HL-60/S4 treated with phorbol 12-myristate 13-acetate at 8.2 ng/mL for 4 days and 3 days (cell line): Measurements from ENCODE around the gene BMF.
"Not testable (repeated sequence)": the region's sequence is repeated elsewhere in the genome, so short reads cannot be mapped to it uniquely, and the experiment has no call there.

ENCODE experiments used
- in situ Hi-C: fragments of 300-500 bp; cut with MboI; formaldehyde crosslinking; loops from 2 replicates; pipeline ENCODE4 v1.15.0; 2022; ENCODE audit warnings: low sequenced_read_pairs

Gene BMF

DNA sequence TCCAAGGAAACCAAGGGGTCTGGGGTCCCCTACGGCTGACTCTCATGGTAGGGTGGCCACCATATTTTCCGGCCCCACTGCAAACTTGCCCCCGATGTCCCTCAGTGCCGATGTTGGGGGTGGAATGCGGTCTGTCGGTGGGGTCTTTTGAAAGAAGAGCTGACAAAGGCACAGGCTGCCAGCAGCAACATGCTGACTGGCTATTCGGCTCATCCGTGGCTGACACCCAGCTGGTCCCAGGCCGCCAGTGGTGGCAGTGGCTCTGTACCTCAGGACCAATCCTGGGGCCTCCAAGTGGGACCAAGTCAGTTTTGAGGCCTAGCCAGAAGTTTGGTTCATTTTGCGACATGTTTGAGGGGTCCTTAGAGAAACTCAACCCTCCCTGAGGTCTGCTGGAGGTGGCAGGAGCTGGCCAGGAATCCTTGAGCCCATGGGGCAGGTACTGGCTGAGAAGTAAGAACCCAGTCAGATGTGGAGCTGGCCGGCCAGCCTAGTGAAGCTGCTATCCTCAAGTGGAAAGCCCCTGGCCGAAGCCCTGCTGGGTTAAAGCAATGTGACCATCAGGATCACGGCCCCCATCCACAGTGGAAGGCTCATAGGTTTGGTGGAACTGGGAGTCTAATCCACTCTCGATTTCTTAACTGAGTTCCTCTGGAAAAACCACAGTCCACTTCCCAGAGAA, 17.8 kb downstream of the BMF start:
- in situ Hi-C loops, result no loop called here

DNA sequence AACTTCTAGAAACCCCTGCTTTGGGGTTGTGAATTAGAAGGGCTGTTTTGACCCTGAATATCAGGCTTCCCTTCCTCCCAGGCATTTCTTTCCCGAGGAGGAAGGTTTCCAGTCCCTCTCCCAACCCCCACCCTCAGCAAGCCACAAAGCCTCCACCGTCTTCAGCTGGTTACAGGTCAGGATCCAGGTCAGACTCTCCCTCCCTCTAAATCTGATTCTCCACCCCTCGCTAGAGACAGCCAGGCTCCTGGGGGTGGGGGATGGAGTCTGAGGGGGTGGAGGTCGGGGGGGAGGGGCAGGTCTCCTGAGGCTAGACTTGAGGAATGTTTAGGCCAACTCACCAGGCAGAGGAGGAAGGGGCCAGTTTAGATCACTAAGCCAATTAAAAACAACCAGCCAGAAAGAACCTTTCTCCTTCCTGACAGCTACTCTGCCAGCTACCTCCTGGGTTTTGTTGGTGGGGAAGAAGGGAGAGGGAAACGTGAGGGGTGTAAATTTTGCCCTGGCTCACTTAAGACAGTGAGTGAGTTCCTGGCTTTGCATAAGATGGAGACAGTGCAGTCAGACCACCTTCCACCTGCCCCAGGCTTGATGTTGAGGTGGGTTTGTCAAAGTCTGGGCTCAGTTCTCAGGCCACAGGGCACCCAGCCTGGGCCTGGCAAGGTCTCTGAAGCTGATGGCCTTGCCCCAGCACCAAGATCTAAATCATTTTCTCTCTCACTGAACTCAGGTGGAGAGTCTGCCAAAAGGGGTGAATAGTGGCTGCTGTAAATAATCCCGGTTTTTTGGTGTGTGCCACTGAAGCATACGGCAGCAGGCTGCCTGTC, 19.5 kb downstream of the BMF start:
- in situ Hi-C loops, result no loop called here

DNA sequence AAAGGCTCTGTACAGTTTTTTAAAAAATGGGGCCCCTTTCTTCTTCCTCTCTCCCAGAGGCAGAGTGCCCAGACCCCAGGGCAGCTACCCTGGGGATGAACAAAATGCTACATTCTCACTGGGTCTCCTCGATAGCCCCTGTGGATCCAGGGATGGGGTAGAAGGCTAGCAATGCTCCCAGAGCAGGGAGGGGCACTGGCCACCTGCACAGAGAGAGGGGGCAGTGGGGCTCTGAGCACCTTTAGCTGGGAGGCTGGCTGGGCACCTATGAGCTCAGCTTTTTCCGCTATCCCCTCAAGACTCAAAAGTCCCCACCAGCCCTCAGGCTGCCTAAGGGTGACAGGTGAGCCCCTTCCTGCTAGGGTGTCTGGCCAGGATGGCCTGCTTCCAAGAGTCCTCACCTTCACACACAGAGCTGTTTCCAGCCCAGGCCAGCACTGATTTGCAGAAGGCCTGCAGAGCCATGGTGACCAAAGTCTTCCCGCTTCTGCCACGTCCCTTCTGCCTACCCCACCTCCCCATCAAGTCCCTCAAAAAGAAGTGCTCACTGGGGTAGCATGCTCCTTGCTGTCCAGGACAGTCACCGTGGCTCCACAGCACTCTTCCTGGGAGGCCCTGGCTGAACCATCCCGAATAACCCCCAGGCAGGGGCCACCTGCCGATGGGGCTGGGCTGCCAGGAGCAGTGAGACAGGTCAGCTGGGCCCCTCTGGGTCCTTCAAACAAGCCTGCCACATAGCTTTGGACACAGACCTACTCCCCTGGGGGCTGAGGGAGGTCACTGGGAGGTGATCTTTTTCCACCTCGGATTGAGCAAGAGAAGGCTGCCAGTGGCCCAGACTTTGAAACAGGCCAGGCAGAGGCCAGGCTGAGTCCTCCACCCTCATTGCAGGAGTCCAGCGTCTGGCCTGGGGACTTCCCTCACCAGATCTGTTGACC, 20.4 kb downstream of the BMF start:
- in situ Hi-C loops, result no loop called here

DNA sequence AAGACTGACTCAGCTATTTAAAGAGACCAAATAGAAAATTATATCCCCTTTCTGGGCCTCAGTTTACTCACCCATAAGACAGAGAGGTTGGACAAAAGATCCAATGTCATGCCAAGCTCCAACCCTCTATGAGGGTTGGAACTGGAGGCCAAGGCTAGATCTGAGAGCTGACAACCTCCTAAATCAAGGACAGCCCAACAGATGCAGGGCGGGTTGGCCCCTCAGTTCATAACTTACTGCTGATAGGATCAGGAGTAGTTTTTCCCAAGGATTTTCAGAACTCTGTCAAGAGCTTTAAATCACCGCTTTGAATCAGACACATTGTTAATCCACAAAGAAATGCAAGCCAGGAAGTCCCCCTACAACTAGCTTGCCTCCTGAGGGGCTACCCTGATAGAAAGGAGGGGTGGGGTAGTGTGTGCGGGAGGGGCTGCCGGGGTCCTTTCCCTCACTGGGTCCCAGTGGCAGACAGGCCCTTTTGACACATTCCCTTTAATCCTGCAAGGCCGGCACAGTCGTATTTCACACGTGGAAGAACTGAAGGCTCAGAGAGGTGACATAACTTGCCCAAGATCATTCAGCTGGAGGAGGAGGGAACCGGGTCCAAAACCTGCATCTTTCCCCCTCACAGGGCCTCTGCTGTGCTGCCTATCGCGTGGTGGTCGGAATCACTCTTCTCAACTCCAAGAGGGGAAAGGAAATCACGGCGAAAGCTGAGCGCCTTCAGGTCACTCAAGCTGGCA, 21.4 kb downstream of the BMF start:
- in situ Hi-C loops, result no loop called here

DNA sequence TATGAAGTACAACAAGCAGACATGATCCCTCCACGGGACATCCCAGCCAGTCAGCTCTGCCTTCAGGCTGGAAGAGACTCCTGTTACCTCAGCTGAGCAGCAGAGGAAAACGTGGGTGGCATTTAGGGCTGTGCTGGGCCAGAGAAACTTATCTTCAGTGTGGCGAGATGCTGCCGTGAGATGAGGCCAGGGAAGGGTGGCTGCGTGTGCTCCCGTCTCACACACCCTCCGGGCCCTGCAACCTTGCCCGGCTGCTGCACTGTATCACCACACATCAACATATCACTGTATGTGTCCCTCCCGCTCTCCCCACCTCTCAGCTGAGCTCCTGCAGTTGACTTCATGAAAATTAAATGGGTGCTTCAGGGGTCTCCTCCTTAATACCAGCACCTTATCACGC, 23.4 kb downstream of the BMF start:
- in situ Hi-C loops, result no loop called here

DNA sequence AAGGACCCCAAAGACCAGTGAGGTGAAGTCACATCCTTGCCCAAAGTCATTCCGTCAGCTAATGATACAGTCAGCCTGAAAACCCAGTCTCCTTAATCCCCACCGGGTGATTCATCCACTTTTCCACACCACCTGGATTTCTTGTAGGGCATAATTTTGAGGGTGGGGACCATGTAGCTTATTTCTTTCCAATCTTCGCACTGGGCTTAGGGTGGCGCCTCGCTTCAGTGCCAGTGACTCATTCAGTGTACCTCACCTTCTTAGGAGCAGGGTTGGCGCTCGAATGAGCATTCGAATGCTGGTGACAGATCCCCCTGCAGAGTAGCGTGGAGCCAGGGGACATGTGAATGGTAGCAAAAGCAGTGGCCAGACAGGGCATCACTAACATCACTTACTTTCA, 24.0 kb downstream of the BMF start:
- in situ Hi-C loops, result no loop called here

DNA sequence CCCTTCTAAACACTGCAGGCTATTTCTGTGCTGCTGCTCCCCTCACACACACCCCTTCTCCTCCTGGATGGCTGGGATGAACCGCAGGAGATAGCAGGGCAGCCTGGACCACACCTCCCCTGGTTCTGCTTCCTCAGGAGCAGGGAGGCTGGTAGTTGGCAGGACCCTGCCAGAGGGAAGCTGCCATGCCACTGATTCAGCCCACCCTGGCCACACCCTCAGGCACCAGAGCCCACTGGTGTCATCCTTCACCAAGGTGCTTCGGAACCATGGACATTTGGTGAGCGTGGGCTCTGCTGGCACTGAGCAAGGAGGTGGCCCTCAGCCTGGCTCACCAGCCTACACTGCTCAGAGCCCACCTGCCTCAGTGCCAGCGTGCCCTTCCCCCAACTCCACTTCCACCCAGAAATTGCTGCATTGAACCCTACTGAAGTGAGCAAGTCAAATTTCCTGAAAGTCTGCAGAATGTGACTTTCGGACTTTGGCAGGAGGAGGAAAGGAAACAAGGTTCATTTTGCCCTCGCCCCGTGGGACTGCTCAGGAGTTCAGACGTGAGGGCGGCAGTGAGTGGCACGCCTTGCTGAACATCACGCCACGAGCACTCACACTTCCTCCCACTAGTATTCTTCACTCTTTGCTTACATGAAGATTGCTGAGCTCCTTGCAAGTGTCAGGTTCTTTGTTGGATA, 26.3 kb downstream of the BMF start:
- in situ Hi-C loops, result no loop called here

DNA sequence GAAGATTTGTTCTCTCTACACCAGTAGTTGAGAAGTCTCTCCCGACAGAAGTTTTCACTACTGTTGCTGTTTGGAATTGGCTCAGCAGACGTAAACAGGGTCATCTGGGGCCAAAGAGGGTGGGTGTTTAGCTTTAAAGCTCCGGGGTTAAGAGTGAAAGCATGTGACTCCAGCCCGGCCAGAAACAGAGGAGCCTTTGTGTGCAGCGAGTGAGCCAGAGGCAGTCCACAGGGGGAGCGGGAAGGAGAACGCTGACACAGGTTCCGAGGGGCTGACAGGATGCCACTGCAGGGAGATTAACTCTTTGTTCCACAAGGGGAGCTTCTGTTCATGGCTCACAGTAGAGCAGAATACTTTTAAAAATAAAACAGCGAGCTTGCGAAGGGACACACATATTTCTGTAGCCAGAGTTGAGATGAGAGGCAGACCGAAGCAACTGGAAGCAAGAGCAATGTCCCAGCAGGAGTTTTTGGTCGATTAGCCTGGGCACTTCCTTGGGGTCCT, 26.9 kb downstream of the BMF start:
- in situ Hi-C loops, result no loop called here

DNA sequence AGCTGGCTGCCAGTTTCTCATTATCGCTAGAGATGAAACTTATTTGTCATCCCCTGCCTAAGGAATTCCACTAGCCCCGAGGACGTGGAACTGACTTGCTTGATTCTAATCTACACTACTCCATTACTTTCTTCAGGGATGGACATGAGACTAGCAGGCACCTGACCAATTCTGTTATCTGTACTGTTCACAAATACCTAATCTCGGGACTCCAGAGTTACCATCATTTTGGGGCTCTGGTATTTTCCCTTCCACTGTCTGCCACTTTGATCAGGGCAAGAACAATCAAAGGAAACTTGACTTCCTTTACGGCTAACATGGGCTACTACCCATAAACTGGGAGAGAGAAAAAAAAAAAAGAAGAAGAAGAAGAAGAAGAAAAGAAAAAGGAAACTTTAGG, 27.8 kb downstream of the BMF start:
- in situ Hi-C loops, result no loop called here

DNA sequence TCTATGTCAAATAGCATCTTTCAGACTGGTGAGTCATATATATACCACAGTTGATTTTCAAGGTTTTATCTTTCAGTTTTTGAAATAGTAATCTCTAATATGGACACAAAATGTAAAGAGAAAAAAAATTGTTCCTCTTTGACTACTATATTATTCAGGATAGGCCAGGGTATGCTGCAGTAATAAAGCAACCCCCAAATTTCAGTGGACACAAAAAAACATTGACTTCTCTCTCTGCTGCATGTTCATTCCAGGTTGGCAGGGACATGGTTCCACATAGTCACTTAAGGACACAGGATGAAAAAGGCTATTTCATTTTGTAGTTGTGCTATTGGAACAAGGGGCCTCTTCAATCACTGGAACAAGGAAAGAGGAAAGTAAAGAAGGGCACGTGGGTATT, 28.6 kb downstream of the BMF start:
- in situ Hi-C loops, result no loop called here

DNA sequence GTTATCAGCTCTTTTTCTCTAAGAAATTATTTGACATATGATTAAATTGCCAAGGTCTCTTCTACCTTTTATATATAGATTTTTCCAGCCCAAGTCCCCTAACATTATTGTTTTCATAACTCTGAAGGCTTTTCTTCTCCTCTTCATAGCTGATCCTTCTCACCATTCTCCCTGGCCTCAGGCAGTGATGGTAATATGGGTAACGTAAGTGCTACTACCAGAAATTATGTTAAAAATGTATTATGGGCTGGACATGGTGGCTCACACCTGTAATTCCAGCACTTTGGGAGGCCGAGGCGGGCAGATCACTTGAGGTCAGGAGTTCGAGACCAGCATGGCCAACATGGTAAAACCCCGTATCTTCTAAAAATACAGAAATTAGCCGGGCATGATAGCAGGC, 29.2 kb downstream of the BMF start:
- in situ Hi-C loops, result no loop called here

DNA sequence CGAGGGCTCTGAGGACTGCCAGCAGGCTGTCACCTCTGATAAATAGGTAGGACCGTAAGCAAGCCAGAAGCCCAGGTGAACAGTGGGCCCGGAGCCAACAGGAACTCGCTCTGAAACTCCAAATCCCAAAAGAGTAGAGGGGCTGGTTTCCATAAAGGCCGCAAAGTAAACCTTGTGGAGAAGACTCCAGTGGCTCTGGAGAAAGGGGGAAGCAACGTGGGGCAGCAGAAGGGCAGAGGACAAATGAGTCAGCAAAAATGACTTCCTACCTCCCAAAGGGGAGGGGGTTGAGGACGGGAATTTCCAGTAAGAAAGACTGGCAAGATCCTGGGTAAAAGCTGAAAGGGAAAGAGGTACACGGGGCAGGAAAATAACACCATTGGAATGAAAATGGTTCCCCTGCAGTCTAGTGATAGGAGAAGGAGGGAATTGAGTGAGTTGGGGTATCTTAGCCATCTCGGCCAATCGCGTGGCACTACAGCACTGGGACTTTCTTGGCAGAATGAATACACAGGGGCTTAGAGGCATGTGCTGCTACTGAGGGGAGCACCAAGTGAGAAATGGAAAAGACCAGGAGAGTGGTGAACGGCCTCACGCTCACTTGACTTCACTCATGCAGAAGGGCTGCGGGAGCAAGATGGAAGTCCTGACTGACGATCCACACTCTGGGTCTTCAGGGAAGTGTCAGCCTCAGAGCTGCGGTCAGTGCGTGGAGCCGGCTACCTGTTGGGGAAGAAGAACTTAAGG, 33.2 kb downstream of the BMF start:
- in situ Hi-C loops, result no loop called here

DNA sequence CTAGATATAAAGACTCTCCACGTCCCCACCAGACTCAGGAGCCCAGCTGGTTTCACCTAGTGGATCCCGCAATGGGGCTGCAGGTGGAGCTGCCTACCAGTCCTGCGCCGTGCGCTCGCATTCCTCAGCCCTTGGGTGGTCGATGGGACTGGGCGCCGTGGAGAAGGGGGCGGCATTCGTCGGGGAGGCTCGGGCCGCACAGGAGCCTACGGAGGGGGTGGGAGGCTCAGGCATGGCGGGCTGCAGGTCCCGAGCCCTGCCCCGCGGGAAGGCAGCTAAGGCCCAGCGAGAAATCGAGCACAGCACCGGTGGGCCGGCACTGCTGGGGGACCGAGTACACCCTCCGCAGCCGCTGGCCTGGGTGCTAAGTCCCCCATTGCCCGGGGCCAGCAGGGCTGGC, 34.0 kb downstream of the BMF start:
- in situ Hi-C loops, result not testable (repeated sequence)

DNA sequence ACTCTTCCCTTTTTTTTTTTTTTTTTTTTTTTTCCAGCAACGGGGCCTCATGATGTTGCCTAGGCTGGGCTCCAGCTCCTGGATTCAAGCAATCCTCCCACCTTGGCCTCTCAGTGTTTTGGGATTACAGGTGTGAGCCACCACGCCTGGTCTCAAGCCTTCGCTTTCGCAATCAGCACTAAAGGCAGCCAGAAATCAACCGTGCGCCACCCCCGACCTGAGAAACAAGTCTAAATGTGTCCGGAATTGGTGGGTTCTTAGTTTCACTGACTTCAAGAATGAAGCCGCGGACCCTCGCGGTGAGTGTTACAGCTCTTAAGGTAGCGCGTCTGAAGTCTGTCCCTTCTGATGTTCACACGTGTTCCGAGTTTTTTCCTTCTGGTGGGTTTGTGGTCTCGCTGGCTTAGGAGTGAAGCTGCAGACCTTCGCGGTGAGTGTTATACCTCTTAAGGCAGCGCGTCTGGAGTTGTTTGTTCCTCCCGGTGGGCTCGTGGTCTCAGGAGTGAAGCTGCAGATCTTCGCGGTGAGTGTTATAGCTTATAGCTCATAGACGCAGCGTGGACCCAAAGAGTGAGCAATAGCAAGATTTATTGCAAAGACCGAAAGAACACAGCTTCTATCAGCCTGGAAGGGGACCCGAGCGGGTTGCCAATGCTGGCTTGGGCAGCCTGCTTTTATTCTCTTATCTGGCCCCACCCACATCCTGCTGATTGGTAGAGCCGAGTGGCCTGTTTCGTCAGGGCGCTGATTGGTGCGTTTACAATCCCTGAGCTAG, 34.8 kb downstream of the BMF start:
- in situ Hi-C loops, result not testable (repeated sequence)

DNA sequence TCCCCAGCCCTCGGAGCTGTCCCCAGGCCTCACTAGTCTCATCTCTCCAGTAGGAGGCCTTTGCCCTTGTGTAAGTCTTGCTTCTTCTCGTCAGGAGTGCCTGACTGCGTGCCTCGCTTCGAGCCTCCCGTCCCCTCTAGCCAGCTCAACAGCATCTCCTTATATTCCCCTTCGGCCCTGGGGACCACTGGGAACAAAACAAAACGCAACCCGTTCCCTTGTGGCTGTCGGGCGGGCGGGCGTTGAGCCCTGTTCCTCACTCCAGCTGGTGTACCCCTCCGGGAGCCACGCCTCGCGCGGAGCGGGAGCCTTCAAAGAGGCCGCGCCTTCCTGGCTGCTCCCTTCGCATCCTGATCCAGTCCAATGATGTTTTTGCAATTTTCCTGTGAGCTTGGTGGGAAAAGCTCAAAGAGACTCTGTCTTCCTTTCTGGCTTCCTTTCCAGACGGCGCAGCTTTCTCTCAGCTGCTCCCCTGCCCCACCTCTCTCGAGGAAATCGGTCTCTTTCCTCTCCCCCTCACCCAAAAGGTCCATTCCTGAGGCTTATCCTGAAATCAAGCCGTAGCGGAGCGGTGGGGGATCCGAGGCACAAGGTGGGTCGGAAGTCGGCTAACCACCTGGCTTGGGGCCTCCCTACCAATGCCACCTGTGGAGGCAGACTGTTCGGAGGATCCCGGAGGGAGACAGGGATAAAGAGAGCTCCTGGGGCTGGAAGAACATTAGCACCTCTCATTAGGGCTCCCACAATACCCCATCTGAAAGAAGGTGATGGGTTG, 36.3 kb downstream of the BMF start:
- in situ Hi-C loops, result no loop called here

DNA sequence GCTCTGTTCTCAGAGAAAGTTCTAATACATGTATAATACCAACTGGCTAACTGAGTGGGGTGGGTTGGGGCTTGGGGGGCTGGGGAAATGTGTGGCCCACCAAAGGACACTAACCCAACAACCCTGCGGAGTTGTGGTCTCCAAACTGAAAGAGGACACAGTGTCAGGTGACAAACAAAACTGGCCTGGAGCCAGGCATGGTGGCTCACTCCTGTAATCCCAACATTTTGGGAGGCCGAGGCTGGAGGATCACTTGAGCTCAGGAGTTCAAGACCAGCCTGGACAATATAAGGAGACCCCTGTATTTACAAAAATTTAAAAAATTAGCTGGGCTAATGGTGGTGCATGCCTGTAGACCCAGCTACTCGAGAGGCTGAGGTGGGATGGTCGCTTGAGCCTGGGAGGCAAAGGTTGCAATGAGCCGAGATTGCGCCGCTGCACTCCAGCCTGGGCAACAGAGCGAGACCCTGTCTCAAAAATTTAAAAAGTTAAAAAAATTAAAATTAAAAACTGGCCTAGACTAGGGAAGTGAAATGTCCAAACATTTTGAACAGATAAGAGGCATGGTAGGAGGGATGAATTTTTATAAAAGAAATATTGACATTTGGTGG, 38.0 kb downstream of the BMF start:
- in situ Hi-C loops, result no loop called here

DNA sequence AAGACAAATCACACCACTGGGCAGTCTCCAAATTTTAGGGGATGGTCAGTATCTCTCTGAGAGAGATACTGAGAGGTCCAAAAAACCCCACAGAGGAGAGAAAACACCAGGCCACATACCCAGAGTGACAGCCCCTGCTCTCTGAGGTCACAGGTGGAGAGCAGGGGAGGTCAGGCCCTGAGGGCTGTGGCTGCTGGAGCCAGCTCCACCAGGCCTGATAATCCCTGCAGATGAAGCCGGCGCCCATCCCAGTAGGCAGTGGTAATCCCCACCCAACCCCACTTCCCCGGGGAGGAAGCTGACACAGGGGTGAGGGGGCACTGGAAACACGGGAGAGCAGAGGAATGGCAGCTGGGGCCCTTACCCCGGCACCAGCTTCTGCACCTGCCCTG, 38.5 kb downstream of the BMF start:
- in situ Hi-C loops, result no loop called here
